Measurements from ENCODE around the gene MYL2.

MYL2 gene

DNA sequence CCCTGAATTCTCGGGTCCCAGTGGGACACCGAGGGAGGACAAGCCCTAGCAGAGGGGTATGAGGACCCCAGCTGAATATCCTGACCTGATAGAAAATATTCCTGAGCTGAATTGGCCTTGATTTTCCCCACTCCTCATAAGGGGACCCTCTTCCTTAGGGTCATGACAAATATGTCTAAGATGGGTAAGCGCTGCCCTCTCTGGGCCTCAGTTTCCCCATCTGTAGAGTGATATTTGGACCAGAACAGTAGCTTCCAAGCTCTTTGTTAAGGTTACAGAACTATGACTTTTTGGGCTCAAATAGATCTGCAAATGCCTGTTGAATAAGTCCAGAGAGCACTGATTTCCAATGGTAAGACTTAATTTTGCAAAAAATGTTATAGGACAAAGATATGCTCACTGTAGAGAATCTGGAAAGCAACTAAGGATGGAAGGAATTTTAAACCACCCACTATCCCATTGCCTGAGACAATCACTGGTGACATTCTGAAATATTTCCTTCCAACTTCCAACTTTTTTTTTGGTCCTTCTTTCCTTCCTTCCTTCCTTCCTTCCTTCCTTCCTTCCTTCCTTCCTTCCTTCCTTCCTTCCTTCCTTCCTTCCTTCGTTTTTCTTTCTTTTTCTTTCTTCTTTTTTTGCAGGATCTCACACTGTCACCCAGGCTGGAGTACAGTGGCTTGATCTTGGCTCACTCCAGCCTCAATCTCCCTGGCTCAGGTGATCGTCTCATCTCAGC is 32.0 kb downstream of the MYL2 start:
- DNase-seq, result no peak

DNA sequence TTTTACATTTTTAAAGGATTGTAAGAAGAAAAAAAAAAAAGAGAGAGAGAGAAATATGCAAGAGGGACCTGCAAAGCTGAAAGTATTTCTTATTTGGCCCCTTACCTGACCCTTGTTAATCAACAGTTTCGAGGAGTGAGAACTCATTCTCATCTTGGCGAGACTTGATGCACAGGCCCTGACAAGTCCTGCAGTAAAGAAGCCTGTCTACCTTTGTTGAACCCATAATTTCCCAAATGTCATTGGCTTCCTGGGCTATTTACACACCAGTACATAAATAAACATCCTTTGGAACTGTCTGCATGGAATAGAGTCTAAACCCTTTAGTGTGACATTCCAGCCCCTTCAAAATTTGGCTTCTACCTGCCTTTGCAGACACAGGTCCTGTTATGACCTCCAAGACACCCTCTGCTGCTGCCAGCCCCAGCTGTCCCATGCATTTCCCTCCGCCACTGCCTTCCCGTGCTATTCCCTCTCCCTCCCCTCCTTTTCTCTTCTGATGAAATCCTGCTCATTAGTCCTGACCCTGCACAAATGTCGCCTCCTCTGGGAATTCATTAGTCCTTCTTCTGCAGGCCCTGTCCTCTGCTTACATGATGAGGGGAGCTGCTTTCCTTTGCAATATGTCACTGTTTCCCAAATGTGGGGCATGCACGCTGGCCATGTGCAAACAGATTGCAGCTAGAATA is 35.1 kb downstream of the MYL2 start:
- DNase-seq, result no peak

DNA sequence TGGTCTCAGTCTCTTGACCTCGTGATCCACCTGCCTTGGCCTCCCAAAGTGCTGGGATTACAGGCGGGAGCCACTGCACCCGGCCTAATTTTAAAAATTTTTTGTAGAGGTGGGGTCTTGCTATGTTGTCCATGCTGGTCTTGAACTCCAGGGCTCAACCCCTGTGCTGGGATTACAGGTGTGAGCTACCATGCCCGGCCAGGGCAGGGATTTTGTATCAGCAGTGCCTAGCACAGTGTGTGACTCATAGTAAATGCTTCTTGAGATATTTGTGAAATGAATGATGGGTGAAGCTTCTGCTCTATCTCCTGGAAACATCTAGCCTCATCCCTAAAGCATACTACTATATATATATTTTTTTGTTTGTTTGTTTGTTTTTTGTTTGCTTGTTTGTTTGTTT is 37.1 kb downstream of the MYL2 start:
- no peak for DNase-seq

DNA sequence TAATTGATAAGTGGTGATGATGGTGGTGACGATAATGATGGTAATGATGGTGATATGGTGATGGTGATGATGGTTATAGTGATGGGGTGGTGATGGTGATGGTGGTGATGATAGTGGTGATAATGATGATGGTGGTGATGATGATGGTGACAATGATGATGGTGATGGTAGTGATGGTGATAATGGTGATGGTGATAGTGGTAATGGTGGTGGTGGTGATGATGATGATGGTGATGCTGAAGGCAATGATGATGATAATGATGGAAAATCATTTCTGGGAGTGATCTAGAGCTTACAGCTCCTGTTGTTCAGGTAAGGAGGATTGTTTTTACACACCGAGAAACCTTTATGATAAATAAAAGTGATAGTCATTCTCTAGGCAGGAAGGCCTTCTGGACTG is 39.7 kb downstream of the MYL2 start:
- no peak for DNase-seq

DNA sequence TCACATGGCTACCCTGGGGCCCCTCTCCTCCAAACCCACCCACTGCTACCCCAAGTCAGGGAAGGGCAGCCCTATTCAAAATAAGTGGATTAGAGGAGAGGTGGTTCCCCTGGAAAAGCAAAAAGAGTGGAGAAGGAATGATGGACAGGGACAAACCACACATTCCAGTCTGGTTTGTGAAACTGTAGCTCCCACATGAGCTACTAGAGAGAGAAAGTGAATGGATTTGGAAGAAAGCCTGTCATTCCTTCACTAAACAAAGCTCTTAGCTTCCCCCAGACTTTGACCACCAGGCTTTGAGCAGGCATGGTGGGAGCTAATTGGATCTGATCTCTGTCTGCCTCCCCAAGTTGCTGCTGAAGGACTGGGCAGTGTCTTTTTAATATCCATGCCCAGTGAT is 45.6 kb downstream of the MYL2 start:
- no peak for DNase-seq

DNA sequence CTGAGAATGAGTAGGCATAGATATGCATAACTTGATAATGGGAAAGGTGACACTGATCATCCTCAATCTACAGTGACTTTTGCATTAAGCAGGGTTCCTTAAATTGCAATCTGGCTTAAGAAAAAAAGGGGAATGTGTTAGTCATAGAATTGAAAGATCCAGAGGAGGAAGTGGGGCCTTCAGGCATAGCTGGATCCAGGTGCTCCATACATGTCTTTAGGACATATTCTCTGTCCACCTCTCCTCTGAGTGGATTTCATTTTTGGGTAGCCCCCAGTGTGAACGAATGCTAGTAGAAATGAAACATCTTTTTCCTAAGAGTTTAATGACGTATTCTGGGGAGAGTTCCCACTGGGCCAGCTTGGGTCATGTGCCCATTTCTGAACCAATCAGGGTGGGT is 46.0 kb downstream of the MYL2 start:
- no peak for DNase-seq

DNA sequence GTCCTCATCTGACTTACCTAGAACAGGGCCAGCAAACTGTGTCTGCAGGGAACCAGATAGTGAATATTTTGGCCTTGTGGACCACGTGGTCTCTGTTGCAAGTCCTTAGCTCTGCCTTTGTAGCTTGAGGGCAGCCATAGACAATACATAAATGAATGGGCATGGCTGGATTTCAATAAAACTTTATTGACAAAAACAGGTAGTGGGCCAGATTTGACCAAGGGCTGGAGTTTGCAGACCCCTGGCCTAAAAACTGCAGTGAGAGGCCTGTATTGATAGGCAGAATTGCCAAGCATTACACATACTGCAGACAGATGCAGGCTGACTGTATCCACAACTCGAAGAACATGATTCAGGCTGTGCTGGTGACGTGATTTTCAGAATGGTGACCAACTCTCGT is 48.3 kb downstream of the MYL2 start:
- no peak for DNase-seq

DNA sequence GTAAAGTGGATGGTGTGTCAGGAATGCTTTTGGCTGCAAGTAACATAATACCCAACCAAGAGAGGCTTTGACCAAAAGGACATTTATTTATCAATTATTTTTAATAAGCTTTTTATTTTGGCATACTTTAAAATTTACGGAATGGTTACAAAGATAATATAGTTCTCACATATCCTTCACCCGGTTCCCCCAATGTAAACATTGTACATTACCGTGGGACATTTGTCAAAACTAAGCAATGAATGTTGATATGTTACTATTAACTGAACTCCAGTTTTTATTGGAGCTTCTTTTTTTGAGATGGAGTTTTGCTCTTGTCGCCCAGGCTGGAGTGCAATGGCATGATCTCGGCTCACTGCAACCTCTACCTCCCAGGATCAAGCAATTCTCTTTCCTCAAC is 50.6 kb downstream of the MYL2 start:
- DNase-seq, result no peak

DNA sequence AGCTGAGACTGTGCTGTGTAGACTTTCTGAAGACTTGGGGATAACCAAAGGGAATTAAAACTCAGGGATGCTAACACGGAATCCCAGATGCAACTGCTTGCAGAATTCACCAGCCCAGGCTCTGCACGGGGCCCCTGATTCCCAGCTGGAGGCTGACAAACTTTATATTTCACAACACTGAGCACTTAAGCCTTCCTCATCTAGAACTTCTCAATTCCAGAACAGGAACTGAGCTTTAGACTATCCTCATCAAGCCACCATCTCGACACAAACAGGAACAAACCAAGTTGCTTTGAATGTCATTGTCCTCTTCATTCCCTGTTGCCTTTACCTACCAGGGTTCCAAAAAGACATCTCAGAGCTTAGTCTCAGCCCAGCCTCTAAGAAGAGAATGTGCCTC is 51.4 kb downstream of the MYL2 start:
- no peak for DNase-seq

DNA sequence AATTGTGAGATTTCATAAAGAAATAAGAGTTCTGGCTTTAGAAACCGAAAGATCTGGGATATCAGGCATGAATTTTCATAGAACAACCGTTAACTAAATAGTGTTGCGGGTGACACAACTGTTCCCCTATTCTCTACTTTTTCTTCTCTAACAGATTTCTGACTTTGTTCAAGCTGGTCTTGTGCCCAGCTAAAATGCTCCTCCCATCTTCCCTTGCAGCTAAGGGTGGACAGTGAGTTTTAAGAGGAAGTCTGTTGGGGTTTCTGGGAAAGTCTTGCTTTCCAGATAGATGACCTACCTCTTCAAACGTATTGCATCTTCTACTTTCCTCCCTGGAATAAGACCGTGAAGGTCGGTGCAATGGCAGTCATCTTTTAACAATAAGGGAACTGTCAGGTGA is 54.9 kb downstream of the MYL2 start:
- no peak for DNase-seq

DNA sequence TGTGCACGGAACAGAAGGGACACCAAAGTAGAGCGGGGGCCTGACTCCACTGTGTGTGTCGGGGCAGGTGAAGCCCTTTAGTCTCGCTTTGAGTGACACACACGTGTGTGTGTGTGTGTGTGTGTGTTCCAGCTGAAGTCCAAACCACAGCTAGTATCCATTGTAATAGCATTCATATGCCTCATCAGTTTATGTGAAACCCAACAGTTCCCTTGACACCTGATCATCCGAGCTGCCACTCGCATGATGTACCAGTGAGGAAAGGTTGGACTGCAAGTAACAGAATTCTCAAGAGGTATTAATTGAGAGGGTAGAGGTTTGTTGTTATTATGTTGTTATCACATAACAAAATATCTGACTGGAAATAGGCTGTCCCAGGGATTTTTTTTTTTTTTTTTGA is 57.2 kb downstream of the MYL2 start:
- no peak for DNase-seq

DNA sequence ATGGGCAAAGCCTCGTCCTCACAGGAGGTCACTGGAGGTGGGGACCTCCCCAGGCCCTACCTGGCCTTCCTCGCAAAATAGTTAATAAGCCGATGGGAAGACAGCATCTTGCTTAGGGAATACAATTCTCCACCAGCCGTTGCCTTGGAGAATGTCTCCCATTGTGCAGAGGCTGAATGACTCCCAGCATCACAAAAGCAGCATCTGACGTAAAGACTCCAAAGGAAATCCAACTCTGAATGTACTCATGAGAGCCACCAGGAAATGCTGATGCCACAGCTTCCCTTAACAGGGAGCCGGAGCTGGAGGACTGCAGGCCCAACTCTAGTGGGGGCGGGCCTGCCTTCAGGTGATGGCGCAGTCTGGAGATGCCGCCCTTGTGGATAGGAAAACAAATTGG is 58.0 kb downstream of the MYL2 start:
- DNase-seq, result no peak

DNA sequence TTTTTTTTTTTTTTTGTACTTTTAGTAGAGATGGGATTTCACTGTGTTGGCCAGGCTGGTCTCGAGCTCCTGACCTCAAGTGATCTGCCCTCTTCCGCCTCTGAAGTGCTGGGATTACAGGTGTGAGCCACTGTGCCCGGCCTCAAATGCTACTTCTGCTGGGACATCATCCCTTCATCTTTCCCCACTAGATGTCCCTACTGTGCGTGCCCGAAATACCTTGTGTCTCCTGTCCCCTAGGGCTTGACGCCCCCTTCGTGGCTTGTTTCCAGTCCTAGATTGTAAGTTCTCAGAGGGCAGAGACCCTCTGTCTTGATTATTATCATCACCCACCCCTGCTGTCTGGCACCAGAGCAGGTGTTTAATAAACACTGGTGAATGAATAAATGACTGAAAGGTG is 58.6 kb downstream of the MYL2 start:
- no peak for DNase-seq

All from NCI-H2029 (cell line).